Subcutaneous adipose tissue (tissue), 4 donors: Measurements from ENCODE around the gene PDZRN4. TPM values are rescaled to one million over a fixed set of nuclear protein-coding genes. Genes with fewer than 3 reads are reported as not detected.

Experiments
- CTCF ChIP-seq: fragments of 450-650 bp; IDR thresholded peaks from one replicate; pipeline ENCODE4 v1.5.1; 2016; ENCODE audit warnings: low read depth, mild to moderate bottlenecking, control low read depth, antibody characterized with exemption, moderate library complexity
- total RNA-seq, 4 donors: library from RNA; depleted of rRNA; stranded (reverse); fragments of >200 nt; gene quantifications; one replicate each; pipeline ENCODE4 v1.1.0, GENCODE V29; 2016

Gene PDZRN4
- total RNA-seq, 4 donors from 2014 or later = 0.49 to 11.7 (median 2.2) TPM

GRCh38 chr12:41174602-41175001 is 13.5 kb upstream of the PDZRN4 start:
- no peak for TF ChIP-seq CTCF

GRCh38 chr12:41184864-41185263 is 3.3 kb upstream of the PDZRN4 start:
- no peak for TF ChIP-seq CTCF

GRCh38 chr12:41186026-41186425 is 2.1 kb upstream of the PDZRN4 start:
- TF ChIP-seq CTCF = no peak

- no peak for TF ChIP-seq CTCF
These were observed 798 bp downstream of the PDZRN4 start for GRCh38 chr12:41188841-41189394.

- no peak for TF ChIP-seq CTCF
These were observed 1.5 kb downstream of the PDZRN4 start for GRCh38 chr12:41189395-41190251.

- no peak for TF ChIP-seq CTCF
These were observed 2.2 kb downstream of the PDZRN4 start for GRCh38 chr12:41190338-41190737.

- no peak for TF ChIP-seq CTCF
These were observed 5.2 kb downstream of the PDZRN4 start for GRCh38 chr12:41193311-41193710.
